BLaER1 treated with 17β-estradiol and CSF1 and Interleukin-3, amounts not matched to agents 10 nM and 100 nM (cell line): ENCODE results near the gene CORO2B.
A peak's percentile ranks its signal among the peaks of the same experiment; 100 is the strongest.

Experiments used
- H3K27ac ChIP-seq, 11 experiments: shearing (Covaris generic); formaldehyde crosslinking; 2 replicates each; pipeline ENCODE4 v1.8.1; 2022
- H3K27me3 ChIP-seq, 11 experiments: shearing (Covaris generic); formaldehyde crosslinking; 2 replicates each; pipeline ENCODE4 v1.8.1; 2022
- H3K36me3 ChIP-seq, 11 experiments: shearing (Covaris generic); formaldehyde crosslinking; 2 replicates each; pipeline ENCODE4 v1.8.1; 2022
- H3K4me1 ChIP-seq, 10 experiments: shearing (Covaris generic); formaldehyde crosslinking; 2 replicates each; pipeline ENCODE4 v1.8.1; 2022
- H3K4me2 ChIP-seq, 11 experiments: shearing (Covaris generic); formaldehyde crosslinking; 2 replicates each; pipeline ENCODE4 v1.8.1; 2022
- H3K4me3 ChIP-seq, 10 experiments: shearing (Covaris generic); formaldehyde crosslinking; 2 replicates each; pipeline ENCODE4 v1.8.1; 2022
- H3K9ac ChIP-seq, 11 experiments: shearing (Covaris generic); formaldehyde crosslinking; 2 replicates each; pipeline ENCODE4 v1.8.1; 2022
- H3K9me3 ChIP-seq, 11 experiments: shearing (Covaris generic); formaldehyde crosslinking; replicated peaks in 1 of 11; 2 replicates each; pipeline ENCODE4 v1.8.1; 2022
- H4K20me1 ChIP-seq, 11 experiments: shearing (Covaris generic); formaldehyde crosslinking; 2 replicates each; pipeline ENCODE4 v1.8.1; 2022
- Cebpa-rat ChIP-seq, 11 experiments: shearing (Covaris generic); IDR thresholded peaks; 2 replicates each; pipeline ENCODE4 v1.8.1; 2022

CORO2B gene

DNA sequence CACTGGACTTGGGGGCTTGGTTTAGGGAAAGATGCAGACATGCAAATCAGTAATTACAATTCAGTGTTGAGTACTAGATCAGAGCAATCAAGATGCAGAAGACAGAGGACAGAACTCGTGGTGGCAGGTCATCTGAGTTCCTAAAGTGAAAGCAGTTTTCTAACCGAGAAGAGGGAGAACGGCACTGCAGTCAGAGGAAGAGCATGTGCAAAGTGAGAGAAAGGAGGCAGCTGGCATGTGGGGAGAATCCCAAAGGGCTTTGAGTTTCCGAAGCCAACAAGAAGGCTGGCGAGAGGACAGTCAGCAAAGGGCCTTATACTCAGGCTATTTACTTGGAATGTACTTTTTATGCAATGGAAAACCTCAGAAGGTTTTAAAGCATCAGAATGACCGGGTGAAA is 154.9 kb downstream of the CORO2B start:
- no peaks in the 10 kb centered on the region for H3K9me3 ChIP-seq
- H3K4me2 ChIP-seq, result peak overlapping the region; percentile 18 to 75 (median 49); a peak in 20 of 22 replicates
- TF ChIP-seq Cebpa-rat (IDR thresholded peaks at IDR 0.05), result no peak
- H3K27ac ChIP-seq, result no peak overlapping the region
- H3K27me3 ChIP-seq, result no peaks in the 10 kb centered on the region
- no peak overlapping the region for H3K4me3 ChIP-seq
- H4K20me1 ChIP-seq, result no peaks in the 10 kb centered on the region
- no peak overlapping the region; a peak in 1 of 22 replicates for H3K9ac ChIP-seq
- no peaks in the 10 kb centered on the region for H3K36me3 ChIP-seq
- H3K4me1 ChIP-seq, result peaks cover 6 to 35% (median 21%) of the 10 kb centered on the region in 10 experiments; a peak in 17 of 20 replicates

DNA sequence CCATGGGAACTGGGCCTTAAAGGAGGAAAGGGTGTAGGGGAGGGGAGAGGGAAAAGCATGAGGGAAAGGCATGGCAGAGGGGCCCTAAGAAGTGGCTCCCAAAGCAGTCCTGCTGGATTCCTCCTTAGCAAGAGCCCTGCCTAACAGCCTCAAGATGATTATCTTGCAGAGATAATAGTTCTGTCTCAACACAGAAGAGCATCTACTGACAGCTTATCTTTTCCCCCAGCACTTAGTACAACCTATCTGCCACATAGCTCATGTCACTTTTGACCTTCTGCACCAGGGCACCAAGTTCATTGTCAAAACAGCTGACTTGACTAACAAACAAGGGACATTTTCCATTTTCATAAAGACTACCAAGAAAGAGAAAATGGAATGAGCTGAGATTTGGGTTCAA is 155.6 kb downstream of the CORO2B start:
- TF ChIP-seq Cebpa-rat (IDR thresholded peaks at IDR 0.05), result no peak
- Histone ChIP-seq H4K20me1 (no peaks in the 10 kb centered on the region), H3K36me3 (no peaks in the 10 kb centered on the region), H3K4me3 (no peak overlapping the region), H3K27ac (no peak overlapping the region), H3K4me2 (peak overlapping the region in 8 of 11 experiments; percentile 33 to 75 (median 50); a peak in 12 of 22 replicates), H3K4me1 (peaks cover 6 to 35% (median 21%) of the 10 kb centered on the region in 10 experiments; a peak in 17 of 20 replicates), H3K9ac (no peak overlapping the region), H3K9me3 (no peaks in the 10 kb centered on the region), H3K27me3 (no peaks in the 10 kb centered on the region)

DNA sequence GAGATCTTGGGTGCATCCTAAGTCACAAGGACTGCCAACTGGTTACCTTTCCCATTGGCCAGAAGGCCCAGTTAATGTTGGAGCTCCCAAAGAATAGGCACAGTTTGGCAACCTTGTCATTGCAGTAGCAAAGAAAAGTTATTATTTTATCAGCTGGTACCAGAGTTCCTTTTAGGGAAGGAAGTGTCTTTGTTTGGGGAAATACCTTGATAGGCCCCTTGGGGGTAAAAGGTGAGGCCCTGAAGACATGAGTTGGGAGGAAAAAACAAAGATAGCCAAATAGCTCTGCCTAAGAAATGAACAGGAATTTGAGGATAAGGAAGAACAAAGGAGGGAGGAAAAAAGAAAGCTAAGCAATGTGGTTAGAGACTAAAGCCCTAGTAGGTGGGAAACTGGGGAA is 156.1 kb downstream of the CORO2B start:
- Histone ChIP-seq H3K36me3 (no peaks in the 10 kb centered on the region), H3K27me3 (no peaks in the 10 kb centered on the region), H4K20me1 (no peaks in the 10 kb centered on the region), H3K9me3 (no peaks in the 10 kb centered on the region), H3K27ac (no peak overlapping the region), H3K4me2 (peak overlapping the region in 8 of 11 experiments; percentile 2 to 41 (median 11); a peak in 6 of 22 replicates), H3K4me3 (no peak overlapping the region), H3K4me1 (peaks cover 6 to 35% (median 21%) of the 10 kb centered on the region in 10 experiments; a peak in 17 of 20 replicates), H3K9ac (no peak overlapping the region)
- no peak for TF ChIP-seq Cebpa-rat (IDR thresholded peaks at IDR 0.05)

DNA sequence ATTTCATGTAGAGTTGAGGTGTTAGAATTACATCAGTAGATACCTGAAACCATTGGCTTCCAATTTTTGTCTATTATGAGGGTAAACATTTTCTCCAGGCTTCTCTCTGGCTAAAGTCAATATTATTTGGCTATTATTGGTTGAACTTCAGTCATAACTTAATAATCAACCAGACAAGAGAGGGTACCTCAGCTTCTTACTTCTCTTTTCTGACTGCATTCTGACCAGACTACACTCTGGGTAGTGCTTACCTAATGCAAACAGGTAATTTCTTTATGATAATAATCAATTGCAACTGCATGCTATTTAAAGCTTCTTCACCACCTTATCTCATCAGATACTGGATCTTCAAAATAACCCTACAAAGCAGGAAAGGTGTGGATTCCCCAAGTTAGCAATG is 156.8 kb downstream of the CORO2B start:
- TF ChIP-seq Cebpa-rat (IDR thresholded peaks at IDR 0.05), result no peak

DNA sequence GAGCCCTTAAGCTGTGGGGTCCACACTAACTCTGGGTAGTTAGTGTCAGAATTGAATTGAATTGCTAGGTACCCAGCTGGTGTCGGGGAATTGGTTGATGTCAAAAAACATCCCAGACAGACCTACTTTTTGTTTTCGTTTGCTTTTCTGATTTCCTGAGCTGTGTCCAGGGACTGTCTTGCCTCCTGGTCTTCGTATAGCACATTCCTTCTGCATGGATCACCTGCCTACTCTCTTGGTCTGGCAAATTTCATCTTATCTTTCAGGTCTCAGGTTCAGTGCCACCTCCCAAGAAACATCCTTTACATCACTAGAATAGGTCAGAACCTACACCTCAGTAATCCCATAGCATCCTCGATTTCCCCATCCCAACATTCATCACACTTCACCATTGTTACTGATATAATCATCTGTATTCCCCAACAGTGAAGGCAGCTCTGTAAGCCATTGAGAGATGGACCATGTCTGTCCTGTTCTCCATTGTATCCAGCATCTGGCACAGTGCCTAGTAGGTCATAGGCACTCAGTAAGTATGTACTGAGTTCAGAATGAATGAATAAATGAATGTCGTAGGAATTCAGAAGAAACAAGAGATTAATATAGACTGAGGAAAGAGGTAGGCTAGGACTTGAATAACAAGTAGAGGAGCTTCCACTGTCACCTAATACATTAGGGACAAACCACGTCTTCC is 160.7 kb downstream of the CORO2B start:
- no peak overlapping the region for H3K9ac ChIP-seq
- H3K4me2 ChIP-seq, result no peak overlapping the region
- no peaks in the 10 kb centered on the region for H3K36me3 ChIP-seq
- no peaks in the 10 kb centered on the region for H4K20me1 ChIP-seq
- no peak overlapping the region for H3K4me3 ChIP-seq
- TF ChIP-seq Cebpa-rat (IDR thresholded peaks at IDR 0.05), result no peak
- H3K27ac ChIP-seq, result no peak overlapping the region
- no peaks in the 10 kb centered on the region for H3K27me3 ChIP-seq
- no peaks in the 10 kb centered on the region for H3K9me3 ChIP-seq
- peaks cover 0 to 10% (median 5%) of the 10 kb centered on the region in 10 experiments; a peak in 13 of 20 replicates for H3K4me1 ChIP-seq

More for the DNA sequence above, 156.8 kb downstream of the CORO2B start:
- no peaks in the 10 kb centered on the region for H3K27me3 ChIP-seq
- no peaks in the 10 kb centered on the region for H4K20me1 ChIP-seq
- H3K4me1 ChIP-seq, result peaks cover 6 to 29% (median 17%) of the 10 kb centered on the region in 10 experiments; a peak in 17 of 20 replicates
- H3K9me3 ChIP-seq, result no peaks in the 10 kb centered on the region
- H3K36me3 ChIP-seq, result no peaks in the 10 kb centered on the region
- no peak overlapping the region for H3K27ac ChIP-seq
- no peak overlapping the region for H3K4me3 ChIP-seq
- no peak overlapping the region for H3K4me2 ChIP-seq
- no peak overlapping the region for H3K9ac ChIP-seq

DNA sequence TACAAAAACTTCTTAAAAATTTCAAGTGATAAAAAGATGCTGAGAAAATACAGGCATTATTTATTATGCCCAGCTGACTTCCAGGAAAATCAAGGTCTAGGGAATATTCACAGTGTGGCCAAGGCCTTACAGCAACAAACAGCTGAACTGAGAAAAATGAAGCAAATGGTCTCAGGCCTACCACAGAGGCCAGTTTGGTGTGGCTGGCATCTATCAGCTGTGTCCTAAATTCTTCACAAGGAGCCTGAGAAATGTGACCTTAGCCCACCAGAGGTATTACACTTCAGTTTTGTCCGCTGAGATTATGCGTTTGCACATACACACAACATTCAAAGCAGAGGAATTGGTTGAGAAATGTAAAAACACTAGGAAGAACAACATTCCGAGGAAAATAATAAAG is 164.5 kb downstream of the CORO2B start:
- Histone ChIP-seq H3K9me3 (peaks cover 0 to 3% (median 0%) of the 10 kb centered on the region in 11 experiments; a peak in 7 of 22 replicates), H3K4me3 (no peak overlapping the region), H4K20me1 (no peaks in the 10 kb centered on the region), H3K27me3 (no peaks in the 10 kb centered on the region), H3K27ac (no peak overlapping the region), H3K4me2 (no peak overlapping the region), H3K4me1 (peaks cover 0 to 6% (median 0%) of the 10 kb centered on the region in 10 experiments; a peak in 3 of 20 replicates), H3K9ac (no peak overlapping the region), H3K36me3 (no peaks in the 10 kb centered on the region)
- TF ChIP-seq Cebpa-rat (IDR thresholded peaks at IDR 0.05), result no peak

DNA sequence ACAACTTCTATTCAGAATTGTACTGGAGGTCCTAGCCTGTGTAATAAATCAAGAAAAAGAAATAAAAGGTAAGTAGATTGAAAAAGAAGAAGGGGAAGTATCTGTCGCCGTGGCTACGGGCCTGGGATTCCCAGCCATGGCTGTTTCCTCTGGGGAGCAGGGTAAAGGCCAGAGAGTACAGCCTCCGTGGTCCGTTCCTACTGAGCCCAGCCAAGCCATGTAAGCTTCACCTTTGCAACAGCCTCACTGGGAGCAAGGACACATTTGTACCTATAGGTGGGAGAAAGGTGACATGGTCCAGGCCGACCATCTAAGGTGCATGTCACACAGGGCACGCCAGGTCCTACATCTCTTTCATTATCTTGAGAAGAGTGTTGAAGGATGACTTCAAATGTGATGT is 170.6 kb downstream of the CORO2B start:
- no peak overlapping the region for H3K27ac ChIP-seq
- no peak for TF ChIP-seq Cebpa-rat (IDR thresholded peaks at IDR 0.05)
- no peak overlapping the region for H3K9ac ChIP-seq
- no peaks in the 10 kb centered on the region for H4K20me1 ChIP-seq
- peaks cover 9 to 29% (median 16%) of the 10 kb centered on the region in 11 experiments for H3K9me3 ChIP-seq
- no peaks in the 10 kb centered on the region for H3K36me3 ChIP-seq
- H3K4me3 ChIP-seq, result no peak overlapping the region
- no peak overlapping the region for H3K4me2 ChIP-seq
- 0 out of 20 replicates have a peak, but pooled peaks cover 0 to 3% (median 0%) of the 10 kb centered on the region in 10 experiments for H3K4me1 ChIP-seq
- H3K27me3 ChIP-seq, result no peaks in the 10 kb centered on the region

DNA sequence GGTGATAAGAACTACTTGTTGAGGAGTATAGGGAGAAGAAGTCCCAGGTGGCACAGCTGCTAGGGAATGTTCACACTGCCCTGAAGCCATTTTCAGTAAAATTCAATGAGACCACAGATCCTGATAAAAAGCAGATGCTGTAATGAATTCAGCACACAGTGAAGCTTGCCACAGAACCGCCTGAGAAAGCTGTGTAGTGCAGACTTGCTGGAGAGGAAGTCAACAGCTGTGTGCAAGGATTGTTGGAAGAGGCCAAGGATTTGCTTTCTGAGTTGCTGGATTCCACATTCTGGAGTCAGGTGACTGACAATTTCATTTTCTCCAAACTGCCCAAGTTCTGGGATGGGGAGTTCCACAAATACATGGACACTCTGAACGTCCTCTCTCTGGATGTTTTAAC is 171.0 kb downstream of the CORO2B start:
- Histone ChIP-seq H3K36me3 (no peaks in the 10 kb centered on the region), H3K27ac (no peak overlapping the region), H4K20me1 (no peaks in the 10 kb centered on the region), H3K4me2 (no peak overlapping the region), H3K4me1 (peaks cover 0 to 7% (median 0%) of the 10 kb centered on the region in 10 experiments; a peak in 8 of 20 replicates), H3K27me3 (no peaks in the 10 kb centered on the region), H3K9ac (no peak overlapping the region), H3K9me3 (peaks cover 9 to 29% (median 16%) of the 10 kb centered on the region in 11 experiments), H3K4me3 (no peak overlapping the region)
- TF ChIP-seq Cebpa-rat (IDR thresholded peaks at IDR 0.05), result no peak

DNA sequence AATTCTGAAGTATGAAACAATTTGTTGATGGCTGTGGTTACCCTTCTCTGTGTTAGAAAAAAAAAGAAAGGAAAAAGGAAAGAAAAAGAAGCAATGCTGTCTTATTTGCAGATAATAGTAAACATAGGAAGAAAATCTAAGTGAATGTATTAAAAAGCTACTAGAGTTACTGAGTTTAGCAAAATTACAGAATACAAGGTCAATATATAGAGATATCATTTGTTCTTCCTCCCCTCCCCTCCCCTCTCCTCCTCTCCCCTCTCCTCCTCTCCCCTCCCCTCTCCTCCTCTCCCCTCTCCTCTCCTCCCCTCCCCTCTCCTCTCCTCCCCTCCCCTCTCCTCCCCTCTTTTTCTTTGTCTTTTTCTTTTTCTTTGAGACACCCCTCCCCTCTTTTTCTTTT is 172.8 kb downstream of the CORO2B start:
- H3K36me3 ChIP-seq, result no peaks in the 10 kb centered on the region

More for the DNA sequence above, 172.8 kb downstream of the CORO2B start:
- H3K4me2 ChIP-seq, result no peak overlapping the region
- H3K4me1 ChIP-seq, result peaks cover 0 to 12% (median 0%) of the 10 kb centered on the region in 10 experiments; a peak in 8 of 20 replicates
- H3K4me3 ChIP-seq, result no peak overlapping the region
- no peaks in the 10 kb centered on the region for H4K20me1 ChIP-seq
- H3K9me3 ChIP-seq, result peaks cover 9 to 29% (median 16%) of the 10 kb centered on the region in 11 experiments
- H3K9ac ChIP-seq, result no peak overlapping the region
- no peak overlapping the region for H3K27ac ChIP-seq
- TF ChIP-seq Cebpa-rat (IDR thresholded peaks at IDR 0.05), result no peak
- no peaks in the 10 kb centered on the region for H3K27me3 ChIP-seq
